Heart right ventricle (tissue), 16 donors: ENCODE results near the gene GPR4. TPM values are rescaled to one million over a fixed set of nuclear protein-coding genes. Genes with fewer than 3 reads are reported as not detected.
A peak's percentile ranks its signal among the peaks of the same experiment; 100 is the strongest.
"Not testable (repeated sequence)": the region's sequence is repeated elsewhere in the genome, so short reads cannot be mapped to it uniquely, and the experiment has no call there.

Experiments used
- ATAC-seq, 8 donors: fragments of 200-7000 bp; cut with Tn5 transposase; one replicate each; pipeline ENCODE4 v1.9.1; 2020; ENCODE audit warnings: mild to moderate bottlenecking in 8 of 8, moderate library complexity in 8 of 8, moderate number of reproducible peaks in 1 of 8
- DNase-seq, 2 donors: peaks; one replicate each; pipeline ENCODE4 v3.0.0-alpha.2; 2020
- H3K27ac ChIP-seq, 10 donors: fragments of 200-600 bp; sonication (generic) in 2 of 10; one replicate each; pipeline versions ENCODE4 v1.5.0 to v1.8.0; 2020 to 2022; ENCODE audit warnings: mild to moderate bottlenecking in 3 of 10
- H3K27me3 ChIP-seq, 7 donors: fragments of 200-600 bp; one replicate each; pipeline ENCODE4 v1.8.0; 2021 to 2022; ENCODE audit warnings: mild to moderate bottlenecking in 2 of 7
- H3K36me3 ChIP-seq, 9 donors: fragments of 200-600 bp; sonication (generic) in 1 of 9; one replicate each; pipeline versions ENCODE4 v1.5.0 to v1.8.0; 2020 to 2022; ENCODE audit warnings: mild to moderate bottlenecking in 2 of 9
- H3K4me1 ChIP-seq, 9 donors: fragments of 200-600 bp; sonication (generic) in 1 of 9; one replicate each; pipeline versions ENCODE4 v1.5.0 to v1.8.0; 2020 to 2022; ENCODE audit warnings: mild to moderate bottlenecking in 4 of 9
- H3K4me3 ChIP-seq, 10 donors: fragments of 200-600 bp; sonication (generic) in 2 of 10; one replicate each; pipeline versions ENCODE4 v1.5.0 to v1.8.0; 2020 to 2022; ENCODE audit warnings: mild to moderate bottlenecking in 7 of 10, moderate library complexity in 2 of 10
- H3K9me3 ChIP-seq, 11 donors: fragments of 200-600 bp in 10 of 11; sonication (generic) in 2 of 11; one replicate each; pipeline versions ENCODE4 v1.5.0 to v1.8.0; 2013 to 2022; ENCODE audit warnings: mild to moderate bottlenecking in 2 of 11, control low read depth in 1 of 11, moderate library complexity in 1 of 11
- WGBS, 2 donors: extraction: QIAGEN DNeasy Blood & Tissue Kit; methylation state at CpG; one replicate each; pipeline ENCODE4 v1.1.7; 2013; ENCODE audit warnings: inconsistent platforms in 1 of 2; 5-methylcytosine and 5-hydroxymethylcytosine counted together
- intact Hi-C, 10 donors: fragments of 100-400 bp; cut with DNase I; formaldehyde crosslinking; loops; one replicate each; pipeline versions ENCODE4 v1.11.1 to v1.14.2; 2022
- polyA plus RNA-seq, 2 donors: library from polyadenylated mRNA; stranded (reverse); fragments of 200-250 nt; gene quantifications; one replicate each; pipeline ENCODE4 v1.2.3, GENCODE V29; 2013
- total RNA-seq, 10 donors: library from RNA; stranded (reverse); fragmentation: NEBNext Ultra II Directional in 3 of 10; extraction: Animal tissue kit (Norgen Biotek cat#: 25700) in 3 of 10; gene quantifications; one replicate each; pipeline versions ENCODE4 v1.2.1 to v1.2.4, GENCODE V29; 2021 to 2023
- TF ChIP-seq, protein P1 (sequence below), 9 donors: fragments of 200-600 bp; sonication (generic) in 2 of 9; IDR thresholded peaks; one replicate each; pipeline versions ENCODE4 v1.5.0 to v1.8.0; 2021 to 2022; ENCODE audit warnings: antibody characterized with exemption in 9 of 9, mild to moderate bottlenecking in 5 of 9, moderate library complexity in 1 of 9
- donor health status: Arrhythmogenic right ventricular cardiomyopathy.
- donor health status: ischemic (EF 13 %, LVEDD 7.1; RV severe dilation, severe dysfunction).
- donor health status: healthy with polysubstance abuse.
- donor health status: DM: no; HTN: yes; CAD: no.
- donor health status: DM: no; HTN: no; CAD: no.
- donor health status: ischemic (EF 25% LVEDD 6.9; RV normal size, moderate dysfunction).
- donor health status: ischemic (EF 25% LVEDD 5.7; RV mildly dilated, moderate dysfunction).
- donor health status: healthy.
- donor health status: DM: yes; HTN: yes; CAD: no.
- donor health status: Ischemic cardiomyopathy.
- donor health status: ischemic (EF 35%, LVEDD 5.7; RV mildly dilated, moderate dysfunction).
- donor health status: nonischemic (EF 11% LVEDD 7.7; RV severe dilation, severe dysfunction).
- donor health status: DM: yes; HTN: yes; CAD: no.
- donor health status: PGD.
- donor health status: ischemic (EF 29% LVEDD 5.4; RV normal size, mild dysfunction).
- donor health status: nonischemic (EF 23%, LVEDD 6.1; RV moderate dilation, normal function).

GPR4 gene
- total and polyA plus RNA-seq, 12 donors = 2.3 to 29.4 (median 5.6) TPM

DNA sequence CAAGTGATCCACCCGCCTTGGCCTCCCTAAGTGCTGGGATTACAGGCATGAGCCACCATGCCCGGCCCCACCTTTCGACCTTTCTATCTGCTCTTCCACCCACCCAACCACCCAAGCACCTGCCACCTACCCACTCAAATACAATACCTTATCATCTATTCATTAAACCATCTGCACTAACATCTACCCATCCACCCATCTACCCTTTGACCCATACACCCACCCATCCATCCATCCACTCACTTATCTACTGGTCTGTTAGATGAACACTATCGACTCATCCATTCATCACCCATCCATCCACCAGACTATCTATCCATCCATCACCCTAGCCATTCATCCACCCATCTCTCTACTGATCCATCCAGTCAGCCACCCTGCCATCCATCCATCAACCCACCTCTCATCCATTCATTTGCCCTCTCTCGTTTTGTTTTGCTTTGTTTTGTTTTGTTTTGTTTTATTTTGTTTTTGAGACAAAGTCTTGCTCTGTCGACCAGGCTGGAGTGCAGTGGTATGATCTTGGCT, 20.0 kb upstream of the GPR4 start:
- 89 to 90% methylated on average over 6 of the region's 6 CpGs for WGBS, 2 donors
- no peak for ATAC-seq
- TF ChIP-seq, protein P1, sequence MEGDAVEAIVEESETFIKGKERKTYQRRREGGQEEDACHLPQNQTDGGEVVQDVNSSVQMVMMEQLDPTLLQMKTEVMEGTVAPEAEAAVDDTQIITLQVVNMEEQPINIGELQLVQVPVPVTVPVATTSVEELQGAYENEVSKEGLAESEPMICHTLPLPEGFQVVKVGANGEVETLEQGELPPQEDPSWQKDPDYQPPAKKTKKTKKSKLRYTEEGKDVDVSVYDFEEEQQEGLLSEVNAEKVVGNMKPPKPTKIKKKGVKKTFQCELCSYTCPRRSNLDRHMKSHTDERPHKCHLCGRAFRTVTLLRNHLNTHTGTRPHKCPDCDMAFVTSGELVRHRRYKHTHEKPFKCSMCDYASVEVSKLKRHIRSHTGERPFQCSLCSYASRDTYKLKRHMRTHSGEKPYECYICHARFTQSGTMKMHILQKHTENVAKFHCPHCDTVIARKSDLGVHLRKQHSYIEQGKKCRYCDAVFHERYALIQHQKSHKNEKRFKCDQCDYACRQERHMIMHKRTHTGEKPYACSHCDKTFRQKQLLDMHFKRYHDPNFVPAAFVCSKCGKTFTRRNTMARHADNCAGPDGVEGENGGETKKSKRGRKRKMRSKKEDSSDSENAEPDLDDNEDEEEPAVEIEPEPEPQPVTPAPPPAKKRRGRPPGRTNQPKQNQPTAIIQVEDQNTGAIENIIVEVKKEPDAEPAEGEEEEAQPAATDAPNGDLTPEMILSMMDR (IDR thresholded peaks at IDR 0.05) = no peak
- Histone ChIP-seq H3K4me3 (no peak overlapping the region), H3K9me3 (no peaks in the 10 kb centered on the region), H3K4me1 (no peaks in the 10 kb centered on the region), H3K27me3 (no peaks in the 10 kb centered on the region), H3K36me3 (peaks cover 0 to 98% (median 19%) of the 10 kb centered on the region in 9 donors), H3K27ac (no peak overlapping the region)
- DNase-seq = no peak
- intact Hi-C loops = no loop called here

DNA sequence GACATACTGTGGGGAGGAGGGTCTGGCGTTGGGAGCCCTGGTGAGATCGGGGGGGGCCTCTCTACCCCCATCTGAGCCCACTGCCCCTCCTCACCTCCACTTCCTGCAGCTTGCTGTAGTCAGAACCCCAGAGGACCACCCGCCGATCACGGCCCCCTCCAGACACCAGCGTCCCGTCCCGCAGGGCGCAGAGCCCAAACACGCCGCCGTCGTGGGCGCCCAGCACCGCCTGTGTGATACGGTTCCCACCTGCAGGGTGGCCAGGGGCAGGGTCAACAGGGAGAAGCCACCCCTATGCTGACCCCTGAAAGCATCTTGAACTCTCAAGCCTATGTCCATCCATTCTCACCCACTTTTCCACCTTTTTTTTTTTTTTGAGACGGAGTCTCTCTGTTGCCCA, 19.4 kb upstream of the GPR4 start:
- ATAC-seq (peak in 3 of 8 donors; percentile 11 to 36 (median 18)), DNase-seq (no peak)
- 90 to 94% methylated on average over 17 of the region's 17 CpGs for WGBS, 2 donors
- H3K27ac ChIP-seq = no peak overlapping the region
- H3K27me3 ChIP-seq = no peaks in the 10 kb centered on the region
- H3K9me3 ChIP-seq = no peaks in the 10 kb centered on the region
- H3K4me3 ChIP-seq = no peak overlapping the region
- H3K36me3 ChIP-seq = peaks cover 0 to 98% (median 19%) of the 10 kb centered on the region in 9 donors
- H3K4me1 ChIP-seq = peaks cover 0 to 2% (median 0%) of the 10 kb centered on the region in 9 donors
- TF ChIP-seq, protein P1 (IDR thresholded peaks at IDR 0.05) = no peak
- intact Hi-C loops = no loop called here

- intact Hi-C loops = no loop called here
- peaks cover 0 to 18% (median 6%) of the 10 kb centered on the region in 9 donors for H3K4me1 ChIP-seq
- no peaks in the 10 kb centered on the region for H3K27me3 ChIP-seq
- ATAC-seq (no peak), DNase-seq (no peak)
- peaks cover 0 to 97% (median 40%) of the 10 kb centered on the region in 9 donors for H3K36me3 ChIP-seq
- TF ChIP-seq, protein P1 (IDR thresholded peaks at IDR 0.05) = no peak
- no peak overlapping the region for H3K27ac ChIP-seq
- no peak overlapping the region for H3K4me3 ChIP-seq
- 88% methylated on average over 10 of the region's 10 CpGs for WGBS, 2 donors
- no peaks in the 10 kb centered on the region for H3K9me3 ChIP-seq
Measured at GRCh38 chr19:45616704-45617017, 14.6 kb upstream of the GPR4 start.

DNA sequence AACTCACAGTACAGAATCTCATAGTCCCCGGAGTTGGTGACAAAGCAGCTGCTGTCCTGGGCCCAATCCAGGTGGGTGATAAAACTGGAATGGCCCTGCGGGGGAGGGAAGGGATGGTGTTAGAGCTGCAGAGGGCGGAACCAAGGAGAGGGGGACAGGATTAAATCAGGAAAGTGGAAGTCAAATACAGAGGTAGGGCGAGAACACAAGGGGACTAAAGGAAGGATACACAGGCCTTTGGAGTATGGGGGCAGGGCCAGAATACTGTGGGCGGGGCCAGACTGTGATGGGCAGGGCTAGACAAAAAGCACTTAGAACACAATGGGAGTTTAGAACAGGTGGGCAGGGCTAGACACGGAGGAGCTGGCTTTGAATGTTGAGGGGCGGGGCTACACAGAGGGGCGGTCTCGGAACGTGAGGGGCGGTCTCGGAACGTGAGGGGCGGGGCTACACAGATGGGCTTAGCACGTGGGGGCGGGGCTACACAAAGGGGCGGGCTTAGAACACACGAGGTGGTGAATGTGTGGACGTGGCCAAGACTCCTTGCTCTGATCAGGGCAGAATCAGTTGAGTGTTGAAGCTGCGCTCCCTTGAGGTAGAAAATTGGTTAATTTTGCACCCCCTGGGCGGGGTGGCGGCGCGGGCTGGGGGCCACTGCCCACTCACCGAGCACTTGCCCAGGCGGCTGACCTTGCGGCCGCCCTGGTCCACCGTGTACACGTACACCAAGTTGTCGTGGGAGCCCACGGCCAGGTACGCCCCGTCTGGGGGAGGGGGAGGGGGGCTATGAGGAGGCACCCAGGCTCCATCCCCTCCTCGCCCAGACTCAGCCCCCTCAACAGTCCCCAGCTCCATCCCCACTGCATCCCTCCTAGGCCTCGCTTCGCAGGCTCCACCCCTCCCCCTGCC, 14.0 kb upstream of the GPR4 start:
- H3K4me1 ChIP-seq = peaks cover 0 to 18% (median 6%) of the 10 kb centered on the region in 9 donors
- ATAC-seq (peak; percentile 91 to 97 (median 95)), DNase-seq (peak; percentile 81 to 84)
- intact Hi-C loops = no loop called here
- H3K27ac ChIP-seq = peak overlapping the region in 6 of 10 donors; percentile 25 to 62 (median 51)
- H3K36me3 ChIP-seq = peaks cover 0 to 97% (median 40%) of the 10 kb centered on the region in 9 donors
- H3K4me3 ChIP-seq = peak overlapping the region in 6 of 10 donors; percentile 13 to 37 (median 22)
- TF ChIP-seq, protein P1 (IDR thresholded peaks at IDR 0.05) = no peak
- H3K9me3 ChIP-seq = no peaks in the 10 kb centered on the region
- WGBS, 2 donors = 44 to 49% methylated on average over 34 to 37 of the region's 37 CpGs
- no peaks in the 10 kb centered on the region for H3K27me3 ChIP-seq

DNA sequence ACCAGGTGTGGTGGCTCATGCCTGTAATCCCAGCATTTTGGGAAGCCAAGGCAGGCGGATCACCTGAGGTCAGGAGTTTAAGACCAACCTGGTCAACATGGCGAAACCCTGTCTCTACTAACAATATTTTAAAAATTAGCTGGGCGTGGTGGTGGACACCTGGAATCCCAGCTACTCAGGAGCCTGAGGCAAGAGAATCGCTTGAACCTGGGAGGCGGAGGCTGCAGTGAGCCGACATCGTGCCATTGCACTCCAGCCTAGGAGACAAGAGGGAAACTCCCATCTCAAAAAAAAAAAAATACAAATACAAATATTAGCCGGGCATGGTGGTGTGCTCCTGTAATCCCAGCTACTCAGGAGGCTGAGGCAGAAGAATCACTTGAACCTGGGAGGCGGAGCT, 13.0 kb upstream of the GPR4 start:
- H3K36me3 ChIP-seq = peaks cover 0 to 97% (median 41%) of the 10 kb centered on the region in 9 donors
- H3K9me3 ChIP-seq, intact Hi-C loops, H3K27me3 ChIP-seq, DNase-seq, ATAC-seq: not testable (repeated sequence)
- peak overlapping the region in 2 of 10 donors; percentile 61 to 62 for H3K27ac ChIP-seq
- H3K4me3 ChIP-seq = peak overlapping the region in 1 of 10 donors; percentile 37
- peaks cover 0 to 18% (median 6%) of the 10 kb centered on the region in 9 donors for H3K4me1 ChIP-seq
- 89 to 94% methylated on average over 9 of the region's 9 CpGs for WGBS, 2 donors
